Liver (tissue), 3 donors: ENCODE measurements around the gene VEGFA.

Experiments used
- CTCF ChIP-seq: fragments of 150-350 bp; IDR thresholded peaks from 2 replicates; pipeline ENCODE4 v1.5.1; 2017; ENCODE audit warnings: improper control_type of control experiment, low read depth, low read length; ENCODE audit not compliant: missing input control
- RAD21 ChIP-seq, 2 donors: IDR thresholded peaks; 2 replicates each; pipeline ENCODE4 v1.6.1; 2016; ENCODE audit warnings: antibody characterized with exemption in 2 of 2, mild to moderate bottlenecking in 2 of 2
- donor health status: healthy.
- donor health status: healthy.

- TF ChIP-seq CTCF = no peak
- no peak for TF ChIP-seq RAD21 (IDR thresholded peaks at IDR 0.05)
These were observed 33.7 kb upstream of the VEGFA start for GRCh38 chr6:43736211-43736786.
